HEK293 (cell line): Measurements from ENCODE around the gene SYNDIG1.

Experiments
- CTCF ChIA-PET: fragments of 350-600 bp; formaldehyde crosslinking; extraction: SDS; loops from one replicate; lab custom pipeline; 2021; ENCODE audit warnings: antibody characterized with exemption; lab: Yijun Ruan, JAX
- POLR2A ChIA-PET: fragments of 300-600 bp; formaldehyde crosslinking; extraction: SDS; loops from one replicate; lab custom pipeline; 2020; ENCODE audit warnings: antibody characterized with exemption, inconsistent platforms; lab: Yijun Ruan, JAX
- H3K27ac ChIP-seq: fragments of 200-500 bp; sonication (Bioruptor generic); 2 replicates; pipeline ENCODE4 v1.5.1; 2014; ENCODE audit warnings: low read depth, low read length, control low read depth, inconsistent platforms; ENCODE audit errors: extremely low read depth
- H3K36me3 ChIP-seq, 2 experiments: fragments of 200-500 bp in 1 of 2; sonication (Bioruptor generic) in 1 of 2; 1 replicate in 1 of 2; 2 replicates in 1 of 2; pipeline ENCODE4 v1.5.1; 2014 to 2017; ENCODE audit warnings: inconsistent platforms in 2 of 2, low read length in 2 of 2; ENCODE audit not compliant: control insufficient read depth in 2 of 2, insufficient read depth in 1 of 2
- H3K4me1 ChIP-seq: fragments of 200-500 bp; sonication (Bioruptor generic); 2 replicates; pipeline ENCODE4 v1.5.1; 2014; ENCODE audit warnings: mild to moderate bottlenecking, low read length, inconsistent platforms; ENCODE audit not compliant: control insufficient read depth, insufficient read depth
- H3K4me3 ChIP-seq: 2 replicates; pipeline ENCODE4 v1.5.1; 2011; ENCODE audit warnings: low read depth, mild to moderate bottlenecking, control low read depth, low read length, moderate library complexity
- H3K9me3 ChIP-seq: fragments of 200-500 bp; sonication (Bioruptor generic); 2 replicates; pipeline ENCODE4 v1.5.1; 2014; ENCODE audit warnings: low read depth, low read length, inconsistent platforms; ENCODE audit not compliant: control insufficient read depth, insufficient read depth
- GFI1B ChIP-seq: fragments of 450-650 bp; formaldehyde crosslinking; IDR thresholded peaks from 2 replicates; pipeline ENCODE4 v1.5.1; 2016; ENCODE audit warnings: missing biosample characterization, missing genetic modification characterization
- HOXD13 ChIP-seq: sonication (generic); formaldehyde crosslinking; IDR thresholded peaks from 2 replicates; pipeline ENCODE4 v1.8.0; 2022; ENCODE audit warnings: missing genetic modification reagents, borderline replicate concordance
- PRDM2 ChIP-seq: fragments of 450-650 bp; formaldehyde crosslinking; IDR thresholded peaks from 2 replicates; pipeline ENCODE4 v1.5.1; 2016; ENCODE audit warnings: missing biosample characterization, missing genetic modification characterization, borderline replicate concordance
- SP2 ChIP-seq: fragments of 450-650 bp; formaldehyde crosslinking; IDR thresholded peaks from 2 replicates; pipeline ENCODE4 v1.5.1; 2016; ENCODE audit warnings: missing biosample characterization, missing genetic modification characterization
- ZBTB10 ChIP-seq: fragments of 450-650 bp; formaldehyde crosslinking; IDR thresholded peaks from 2 replicates; pipeline ENCODE4 v1.5.1; 2016; ENCODE audit warnings: missing biosample characterization, missing genetic modification characterization
- ZBTB49 ChIP-seq: fragments of 450-650 bp; formaldehyde crosslinking; IDR thresholded peaks from 2 replicates; pipeline ENCODE4 v1.5.1; 2016; ENCODE audit warnings: missing biosample characterization, missing genetic modification characterization, low read depth
- ZIC2 ChIP-seq: fragments of 450-650 bp; formaldehyde crosslinking; IDR thresholded peaks from 2 replicates; pipeline ENCODE4 v1.5.1; 2016; ENCODE audit warnings: missing biosample characterization, missing genetic modification characterization
- ZNF140 ChIP-seq: fragments of 450-650 bp; formaldehyde crosslinking; IDR thresholded peaks from 2 replicates; pipeline ENCODE4 v1.5.1; 2016; ENCODE audit warnings: missing biosample characterization, missing genetic modification characterization
- ZNF184 ChIP-seq: fragments of 450-650 bp; IDR thresholded peaks from 2 replicates; pipeline ENCODE4 v1.5.1; 2018; ENCODE audit warnings: missing biosample characterization, mild to moderate bottlenecking, missing genetic modification characterization
- ZNF248 ChIP-seq: fragments of 450-650 bp; formaldehyde crosslinking; IDR thresholded peaks from 2 replicates; pipeline ENCODE4 v1.5.1; 2017; ENCODE audit warnings: missing biosample characterization, missing genetic modification characterization
- ZNF280D ChIP-seq: fragments of 450-650 bp; formaldehyde crosslinking; IDR thresholded peaks from 2 replicates; pipeline ENCODE4 v1.5.1; 2016; ENCODE audit warnings: missing biosample characterization, missing genetic modification characterization
- ZNF354C ChIP-seq: fragments of 450-650 bp; formaldehyde crosslinking; IDR thresholded peaks from 2 replicates; pipeline ENCODE4 v1.5.1; 2016; ENCODE audit warnings: missing biosample characterization, missing genetic modification characterization, low read depth, borderline replicate concordance
- ZNF521 ChIP-seq: fragments of 450-650 bp; formaldehyde crosslinking; IDR thresholded peaks from 2 replicates; pipeline ENCODE4 v1.5.1; 2017; ENCODE audit warnings: missing biosample characterization, mild to moderate bottlenecking, missing genetic modification characterization
- ZNF530 ChIP-seq: fragments of 450-650 bp; formaldehyde crosslinking; IDR thresholded peaks from 2 replicates; pipeline ENCODE4 v1.5.1; 2016; ENCODE audit warnings: low read depth, missing biosample characterization, missing genetic modification characterization
- ZNF561 ChIP-seq: fragments of 450-650 bp; IDR thresholded peaks from 2 replicates; pipeline ENCODE4 v1.5.1; 2018; ENCODE audit warnings: missing biosample characterization, missing genetic modification characterization, borderline replicate concordance
- ZNF670 ChIP-seq: fragments of 450-650 bp; formaldehyde crosslinking; IDR thresholded peaks from 2 replicates; pipeline ENCODE4 v1.5.1; 2016; ENCODE audit warnings: missing biosample characterization, missing genetic modification characterization, low read depth
- ZNF776 ChIP-seq: fragments of 450-650 bp; formaldehyde crosslinking; IDR thresholded peaks from 2 replicates; pipeline ENCODE4 v1.5.0; 2017; ENCODE audit warnings: missing biosample characterization, missing genetic modification characterization, borderline replicate concordance
- ZSCAN16 ChIP-seq: fragments of 450-650 bp; formaldehyde crosslinking; IDR thresholded peaks from 2 replicates; pipeline ENCODE4 v1.5.1; 2016; ENCODE audit warnings: missing biosample characterization, missing genetic modification characterization

Gene SYNDIG1

GRCh38 chr20:24651171-24651975 lies 181.9 kb downstream of the SYNDIG1 start (continued):
- TF ChIP-seq ZNF280D (tag by site-specific recombination) (no peak), ZNF530 (tag by site-specific recombination) (no peak), ZNF561 (tag by site-specific recombination) (no peak), ZNF354C (tag by site-specific recombination) (no peak), ZBTB10 (no peak), ZNF776 (no peak), SP2 (tag by site-specific recombination) (no peak), ZNF248 (tag by site-specific recombination) (no peak)

- CTCF ChIA-PET = no interaction called here
- H3K4me1 ChIP-seq = no peaks in the 10 kb centered on the region
These were observed 182.5 kb downstream of the SYNDIG1 start for GRCh38 chr20:24651976-24652345.

GRCh38 chr20:24653306-24653705 lies 183.9 kb downstream of the SYNDIG1 start:
- ChIA-PET CTCF (no interaction called here), POLR2A (no interaction called here)
- Histone ChIP-seq H3K4me1 (no peaks in the 10 kb centered on the region), H3K27ac (no peak overlapping the region), H3K4me3 (no peak overlapping the region), H3K36me3 (no peaks in the 10 kb centered on the region), H3K9me3 (no peaks in the 10 kb centered on the region)
- TF ChIP-seq GFI1B = no peak
- no peak for TF ChIP-seq ZNF670 (tag by site-specific recombination)
- TF ChIP-seq PRDM2 (tag by site-specific recombination) = no peak
- peak; percentile 39; the same call in 1 of the 2 replicates for TF ChIP-seq ZIC2 (tag by site-specific recombination)

More at GRCh38 chr20:24651976-24652345, 182.5 kb downstream of the SYNDIG1 start:
- POLR2A ChIA-PET = no interaction called here
- Histone ChIP-seq H3K36me3 (no peaks in the 10 kb centered on the region), H3K4me3 (no peak overlapping the region), H3K9me3 (no peaks in the 10 kb centered on the region), H3K27ac (no peak overlapping the region)
- TF ChIP-seq ZNF521 = no peak
- no peak for TF ChIP-seq HOXD13
- TF ChIP-seq ZSCAN16 (tag by site-specific recombination) = no peak
- TF ChIP-seq ZNF184 = no peak
- TF ChIP-seq ZNF140 (tag by site-specific recombination) = no peak
- TF ChIP-seq ZBTB49 = no peak
